Liver (tissue), 9 donors: Measurements from ENCODE around the gene ARHGDIB. TPM values are rescaled to one million over a fixed set of nuclear protein-coding genes. Genes with fewer than 3 reads are reported as not detected.

Experiments used
- DNase-seq: peaks from one replicate; pipeline ENCODE4 v3.0.0-alpha.2; 2017; ENCODE audit warnings: low spot score
- H3K27ac ChIP-seq, 2 donors: one replicate each; pipeline ENCODE4 v1.7.0; 2013; ENCODE audit warnings: inconsistent platforms in 2 of 2, low read length in 2 of 2, control low read depth in 1 of 2, low read depth in 1 of 2, mild to moderate bottlenecking in 1 of 2
- H3K27me3 ChIP-seq, 4 donors: one replicate each; pipeline versions ENCODE4 v1.6.1 to v1.7.0; 2013; ENCODE audit warnings: low read length in 3 of 4, inconsistent platforms in 1 of 4, mild to moderate bottlenecking in 1 of 4, moderate library complexity in 1 of 4; ENCODE audit not compliant: control insufficient read depth in 4 of 4, insufficient read depth in 4 of 4
- H3K36me3 ChIP-seq, 4 donors: one replicate each; pipeline versions ENCODE4 v1.6.1 to v1.7.0; 2013; ENCODE audit warnings: low read length in 3 of 4, mild to moderate bottlenecking in 3 of 4, low read depth in 1 of 4, moderate library complexity in 1 of 4; ENCODE audit not compliant: control insufficient read depth in 4 of 4, insufficient read depth in 3 of 4
- H3K4me1 ChIP-seq, 4 donors: one replicate each; pipeline versions ENCODE4 v1.6.1 to v1.7.0; 2013; ENCODE audit warnings: low read length in 3 of 4, mild to moderate bottlenecking in 3 of 4, moderate library complexity in 1 of 4; ENCODE audit not compliant: control insufficient read depth in 4 of 4, insufficient read depth in 4 of 4
- H3K4me3 ChIP-seq, 3 donors: one replicate each; pipeline versions ENCODE4 v1.6.1 to v1.7.0; 2013; ENCODE audit warnings: low read length in 3 of 3, control low read depth in 1 of 3, low read depth in 1 of 3, mild to moderate bottlenecking in 1 of 3
- H3K9ac ChIP-seq, 2 donors: one replicate each; pipeline ENCODE4 v1.7.0; 2013; ENCODE audit warnings: low read length in 2 of 2, mild to moderate bottlenecking in 2 of 2, moderate library complexity in 2 of 2, control low read depth in 1 of 2, low read depth in 1 of 2
- H3K9me3 ChIP-seq, 4 donors: one replicate each; pipeline versions ENCODE4 v1.6.1 to v1.7.0; 2013; ENCODE audit warnings: low read length in 3 of 4; ENCODE audit not compliant: control insufficient read depth in 4 of 4
- EGR1 ChIP-seq, 2 donors: IDR thresholded peaks; 2 replicates each; pipeline ENCODE4 v1.6.1; 2016 to 2018; ENCODE audit warnings: antibody characterized with exemption in 2 of 2, low read depth in 2 of 2
- FOXA1 ChIP-seq: IDR thresholded peaks from 2 replicates; pipeline ENCODE4 v1.6.1; 2016; ENCODE audit warnings: antibody characterized with exemption
- FOXA2 ChIP-seq: IDR thresholded peaks from 2 replicates; pipeline ENCODE4 v1.6.1; 2016; ENCODE audit warnings: antibody characterized with exemption
- GABPA ChIP-seq, 2 donors: IDR thresholded peaks in 1 of 2; conservative IDR thresholded peaks in 1 of 2; 2 replicates each; pipeline ENCODE4 v1.6.1; 2016; ENCODE audit warnings: antibody characterized with exemption in 2 of 2, mild to moderate bottlenecking in 1 of 2, moderate library complexity in 1 of 2
- HNF4A ChIP-seq, 2 donors: conservative IDR thresholded peaks; 2 replicates each; pipeline ENCODE4 v1.6.1; 2016; ENCODE audit warnings: antibody characterized with exemption in 2 of 2, mild to moderate bottlenecking in 2 of 2
- HNF4G ChIP-seq: IDR thresholded peaks from 2 replicates; pipeline ENCODE4 v1.6.1; 2016; ENCODE audit warnings: antibody characterized with exemption
- JUND ChIP-seq, 2 donors: IDR thresholded peaks; 2 replicates each; pipeline ENCODE4 v1.6.1; 2016; ENCODE audit warnings: antibody characterized with exemption in 2 of 2
- NR2F2 ChIP-seq: IDR thresholded peaks from 2 replicates; pipeline ENCODE4 v1.6.1; 2016; ENCODE audit warnings: antibody characterized with exemption
- RAD21 ChIP-seq, 2 donors: IDR thresholded peaks; 2 replicates each; pipeline ENCODE4 v1.6.1; 2016; ENCODE audit warnings: antibody characterized with exemption in 2 of 2, mild to moderate bottlenecking in 2 of 2
- RXRA ChIP-seq, 2 donors: IDR thresholded peaks; 2 replicates each; pipeline ENCODE4 v1.6.1; 2017 to 2018; ENCODE audit warnings: antibody characterized with exemption in 2 of 2, mild to moderate bottlenecking in 1 of 2
- SP1 ChIP-seq: IDR thresholded peaks from 2 replicates; pipeline ENCODE4 v1.6.1; 2018; ENCODE audit warnings: antibody characterized with exemption, mild to moderate bottlenecking
- TAF1 ChIP-seq: conservative IDR thresholded peaks from 2 replicates; pipeline ENCODE4 v1.6.1; 2016; ENCODE audit warnings: antibody characterized with exemption, mild to moderate bottlenecking
- YY1 ChIP-seq: IDR thresholded peaks from 2 replicates; pipeline ENCODE4 v1.6.1; 2016; ENCODE audit warnings: antibody characterized with exemption, mild to moderate bottlenecking
- WGBS: extraction: QIAGEN DNeasy Blood & Tissue Kit; methylation state at CpG from one replicate; pipeline ENCODE4 v1.1.7; 2013; 5-methylcytosine and 5-hydroxymethylcytosine counted together
- polyA plus RNA-seq, 2 donors: library from polyadenylated mRNA; stranded (reverse) in 1 of 2; unstranded in 1 of 2; fragments of 200-250 nt in 1 of 2; fragments of >200 nt in 1 of 2; fragmentation: Nextera tagmentation in 1 of 2; extraction: Ambion mirVana in 1 of 2; gene quantifications; one replicate each; pipeline versions ENCODE4 v1.2.1 to v1.2.3, GENCODE V29; 2013 to 2015
- total RNA-seq, 2 donors: library from RNA; depleted of rRNA; stranded (reverse); fragments of >200 nt; gene quantifications; one replicate each; pipeline ENCODE4 v1.2.3, GENCODE V29; 2014
- TF ChIP-seq, protein P1 (sequence below): fragments of 150-350 bp; IDR thresholded peaks from 2 replicates; pipeline ENCODE4 v1.5.1; 2017; ENCODE audit warnings: improper control_type of control experiment, low read depth, low read length; ENCODE audit not compliant: missing input control
- TF ChIP-seq, protein P2 (sequence below): IDR thresholded peaks from 2 replicates; pipeline ENCODE4 v1.6.1; 2016; ENCODE audit warnings: antibody characterized with exemption
- TF ChIP-seq, protein P3 (sequence below): IDR thresholded peaks from 2 replicates; pipeline ENCODE4 v1.6.1; 2016; ENCODE audit warnings: antibody characterized with exemption, mild to moderate bottlenecking
- TF ChIP-seq, protein P4 (sequence below): IDR thresholded peaks from 2 replicates; pipeline ENCODE4 v1.6.1; 2016; ENCODE audit warnings: antibody characterized with exemption
- TF ChIP-seq, protein P5 (sequence below): IDR thresholded peaks from 2 replicates; pipeline ENCODE4 v1.6.1; 2016; ENCODE audit warnings: antibody characterized with exemption
- donor health status: healthy.
- donor health status: healthy.
- donor health status: healthy.
- donor health status: healthy.
- donor health status: healthy.

ARHGDIB gene
- total and polyA plus RNA-seq, 4 donors: 36.3 to 66.9 (median 47.5) TPM

DNA sequence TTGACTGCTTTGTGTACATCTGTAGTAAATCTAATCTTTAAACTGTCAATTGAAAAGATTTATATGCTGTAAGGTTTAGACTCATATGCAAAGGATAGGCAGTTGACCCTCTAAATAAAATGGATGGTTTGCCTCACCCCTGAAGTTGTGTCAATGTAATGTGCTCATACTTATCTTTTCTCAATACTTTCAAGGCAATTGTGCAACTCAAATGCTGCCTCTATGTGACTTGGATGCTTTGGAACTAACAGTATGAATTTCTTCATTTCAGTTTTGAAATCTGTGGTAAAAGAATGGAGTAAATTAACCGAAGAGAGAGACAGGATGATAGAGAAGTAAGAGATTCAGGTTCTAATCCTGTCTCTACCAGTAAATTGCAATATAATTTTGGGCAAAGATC, 21.2 kb upstream of the ARHGDIB start:
- Histone ChIP-seq H3K4me3 (no peak overlapping the region), H3K9ac (no peak overlapping the region), H3K9me3 (no peaks in the 10 kb centered on the region), H3K27me3 (no peaks in the 10 kb centered on the region), H3K36me3 (no peaks in the 10 kb centered on the region), H3K27ac (no peak overlapping the region), H3K4me1 (no peaks in the 10 kb centered on the region)
- WGBS: 77% methylated on average over 1 of the region's 1 CpG
- TF ChIP-seq, protein P1, sequence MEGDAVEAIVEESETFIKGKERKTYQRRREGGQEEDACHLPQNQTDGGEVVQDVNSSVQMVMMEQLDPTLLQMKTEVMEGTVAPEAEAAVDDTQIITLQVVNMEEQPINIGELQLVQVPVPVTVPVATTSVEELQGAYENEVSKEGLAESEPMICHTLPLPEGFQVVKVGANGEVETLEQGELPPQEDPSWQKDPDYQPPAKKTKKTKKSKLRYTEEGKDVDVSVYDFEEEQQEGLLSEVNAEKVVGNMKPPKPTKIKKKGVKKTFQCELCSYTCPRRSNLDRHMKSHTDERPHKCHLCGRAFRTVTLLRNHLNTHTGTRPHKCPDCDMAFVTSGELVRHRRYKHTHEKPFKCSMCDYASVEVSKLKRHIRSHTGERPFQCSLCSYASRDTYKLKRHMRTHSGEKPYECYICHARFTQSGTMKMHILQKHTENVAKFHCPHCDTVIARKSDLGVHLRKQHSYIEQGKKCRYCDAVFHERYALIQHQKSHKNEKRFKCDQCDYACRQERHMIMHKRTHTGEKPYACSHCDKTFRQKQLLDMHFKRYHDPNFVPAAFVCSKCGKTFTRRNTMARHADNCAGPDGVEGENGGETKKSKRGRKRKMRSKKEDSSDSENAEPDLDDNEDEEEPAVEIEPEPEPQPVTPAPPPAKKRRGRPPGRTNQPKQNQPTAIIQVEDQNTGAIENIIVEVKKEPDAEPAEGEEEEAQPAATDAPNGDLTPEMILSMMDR: no peak
- TF ChIP-seq, protein P2, sequence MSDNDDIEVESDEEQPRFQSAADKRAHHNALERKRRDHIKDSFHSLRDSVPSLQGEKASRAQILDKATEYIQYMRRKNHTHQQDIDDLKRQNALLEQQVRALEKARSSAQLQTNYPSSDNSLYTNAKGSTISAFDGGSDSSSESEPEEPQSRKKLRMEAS: no peak
- TF ChIP-seq RAD21 (IDR thresholded peaks at IDR 0.05): no peak
- TF ChIP-seq TAF1: no peak
- no peak for TF ChIP-seq HNF4G
- no peak for TF ChIP-seq FOXA1
- no peak for TF ChIP-seq NR2F2
- TF ChIP-seq, protein P3, sequence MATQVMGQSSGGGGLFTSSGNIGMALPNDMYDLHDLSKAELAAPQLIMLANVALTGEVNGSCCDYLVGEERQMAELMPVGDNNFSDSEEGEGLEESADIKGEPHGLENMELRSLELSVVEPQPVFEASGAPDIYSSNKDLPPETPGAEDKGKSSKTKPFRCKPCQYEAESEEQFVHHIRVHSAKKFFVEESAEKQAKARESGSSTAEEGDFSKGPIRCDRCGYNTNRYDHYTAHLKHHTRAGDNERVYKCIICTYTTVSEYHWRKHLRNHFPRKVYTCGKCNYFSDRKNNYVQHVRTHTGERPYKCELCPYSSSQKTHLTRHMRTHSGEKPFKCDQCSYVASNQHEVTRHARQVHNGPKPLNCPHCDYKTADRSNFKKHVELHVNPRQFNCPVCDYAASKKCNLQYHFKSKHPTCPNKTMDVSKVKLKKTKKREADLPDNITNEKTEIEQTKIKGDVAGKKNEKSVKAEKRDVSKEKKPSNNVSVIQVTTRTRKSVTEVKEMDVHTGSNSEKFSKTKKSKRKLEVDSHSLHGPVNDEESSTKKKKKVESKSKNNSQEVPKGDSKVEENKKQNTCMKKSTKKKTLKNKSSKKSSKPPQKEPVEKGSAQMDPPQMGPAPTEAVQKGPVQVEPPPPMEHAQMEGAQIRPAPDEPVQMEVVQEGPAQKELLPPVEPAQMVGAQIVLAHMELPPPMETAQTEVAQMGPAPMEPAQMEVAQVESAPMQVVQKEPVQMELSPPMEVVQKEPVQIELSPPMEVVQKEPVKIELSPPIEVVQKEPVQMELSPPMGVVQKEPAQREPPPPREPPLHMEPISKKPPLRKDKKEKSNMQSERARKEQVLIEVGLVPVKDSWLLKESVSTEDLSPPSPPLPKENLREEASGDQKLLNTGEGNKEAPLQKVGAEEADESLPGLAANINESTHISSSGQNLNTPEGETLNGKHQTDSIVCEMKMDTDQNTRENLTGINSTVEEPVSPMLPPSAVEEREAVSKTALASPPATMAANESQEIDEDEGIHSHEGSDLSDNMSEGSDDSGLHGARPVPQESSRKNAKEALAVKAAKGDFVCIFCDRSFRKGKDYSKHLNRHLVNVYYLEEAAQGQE: no peak
- TF ChIP-seq RXRA (IDR thresholded peaks at IDR 0.05): no peak
- no peak for TF ChIP-seq EGR1 (IDR thresholded peaks at IDR 0.05; ENCODE audit: low read depth in 2 of 2)
- no peak for TF ChIP-seq SP1
- no peak for TF ChIP-seq HNF4A (conservative IDR thresholded peaks at IDR 0.05)
- no peak for TF ChIP-seq FOXA2
- TF ChIP-seq JUND (IDR thresholded peaks at IDR 0.05): no peak
- TF ChIP-seq GABPA (IDR thresholded peaks at IDR 0.05 in 1 of 2, conservative IDR thresholded peaks at IDR 0.05 in 1 of 2): no peak
- no peak for TF ChIP-seq YY1
- no peak for DNase-seq

DNA sequence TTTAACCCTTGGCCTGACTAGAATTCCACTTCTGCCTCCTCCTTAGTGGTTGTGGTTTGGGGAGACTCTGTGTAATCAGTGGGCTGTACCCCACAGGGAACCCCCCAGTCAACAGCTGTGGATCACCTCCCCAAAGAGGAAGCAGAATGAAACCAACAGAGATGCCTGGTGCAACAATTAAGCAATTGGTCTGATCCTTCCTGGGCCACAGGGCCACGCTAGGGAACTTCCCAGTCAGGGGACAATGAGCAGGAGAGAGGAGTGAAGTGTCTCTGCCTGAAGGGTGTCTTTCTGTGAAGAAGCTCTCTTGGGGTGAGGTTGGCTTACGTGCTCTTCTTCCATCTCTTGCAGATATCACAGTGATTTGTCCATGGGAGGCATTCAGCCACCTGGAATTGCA, 19.6 kb upstream of the ARHGDIB start:
- H3K27ac ChIP-seq: no peak overlapping the region
- no peak for TF ChIP-seq FOXA2
- TF ChIP-seq NR2F2: no peak
- no peak for TF ChIP-seq HNF4A (conservative IDR thresholded peaks at IDR 0.05)
- TF ChIP-seq RAD21 (IDR thresholded peaks at IDR 0.05): no peak
- TF ChIP-seq EGR1 (IDR thresholded peaks at IDR 0.05; ENCODE audit: low read depth in 2 of 2): no peak
- TF ChIP-seq TAF1: no peak
- no peak for TF ChIP-seq HNF4G
- no peak for TF ChIP-seq FOXA1
- TF ChIP-seq, protein P4, sequence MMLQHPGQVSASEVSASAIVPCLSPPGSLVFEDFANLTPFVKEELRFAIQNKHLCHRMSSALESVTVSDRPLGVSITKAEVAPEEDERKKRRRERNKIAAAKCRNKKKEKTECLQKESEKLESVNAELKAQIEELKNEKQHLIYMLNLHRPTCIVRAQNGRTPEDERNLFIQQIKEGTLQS: no peak
- TF ChIP-seq, protein P2: no peak
- TF ChIP-seq RXRA (IDR thresholded peaks at IDR 0.05): no peak
- TF ChIP-seq, protein P5, sequence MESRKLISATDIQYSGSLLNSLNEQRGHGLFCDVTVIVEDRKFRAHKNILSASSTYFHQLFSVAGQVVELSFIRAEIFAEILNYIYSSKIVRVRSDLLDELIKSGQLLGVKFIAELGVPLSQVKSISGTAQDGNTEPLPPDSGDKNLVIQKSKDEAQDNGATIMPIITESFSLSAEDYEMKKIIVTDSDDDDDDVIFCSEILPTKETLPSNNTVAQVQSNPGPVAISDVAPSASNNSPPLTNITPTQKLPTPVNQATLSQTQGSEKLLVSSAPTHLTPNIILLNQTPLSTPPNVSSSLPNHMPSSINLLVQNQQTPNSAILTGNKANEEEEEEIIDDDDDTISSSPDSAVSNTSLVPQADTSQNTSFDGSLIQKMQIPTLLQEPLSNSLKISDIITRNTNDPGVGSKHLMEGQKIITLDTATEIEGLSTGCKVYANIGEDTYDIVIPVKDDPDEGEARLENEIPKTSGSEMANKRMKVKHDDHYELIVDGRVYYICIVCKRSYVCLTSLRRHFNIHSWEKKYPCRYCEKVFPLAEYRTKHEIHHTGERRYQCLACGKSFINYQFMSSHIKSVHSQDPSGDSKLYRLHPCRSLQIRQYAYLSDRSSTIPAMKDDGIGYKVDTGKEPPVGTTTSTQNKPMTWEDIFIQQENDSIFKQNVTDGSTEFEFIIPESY: no peak
- TF ChIP-seq, protein P1: no peak
- TF ChIP-seq, protein P3: no peak
- no peak for TF ChIP-seq SP1

More for the DNA sequence above, 19.6 kb upstream of the ARHGDIB start:
- DNase-seq: no peak
- 91% methylated on average over 2 of the region's 2 CpGs for WGBS
- H3K27me3 ChIP-seq: no peaks in the 10 kb centered on the region
- no peaks in the 10 kb centered on the region for H3K9me3 ChIP-seq
- H3K9ac ChIP-seq: no peak overlapping the region
- H3K4me1 ChIP-seq: no peaks in the 10 kb centered on the region
- no peaks in the 10 kb centered on the region for H3K36me3 ChIP-seq
- H3K4me3 ChIP-seq: no peak overlapping the region
